Measurements from ENCODE around the gene GSTT4.
A peak's percentile ranks its signal among the peaks of the same experiment; 100 is the strongest.
"Not testable (repeated sequence)": the region's sequence is repeated elsewhere in the genome, so short reads cannot be mapped to it uniquely, and the experiment has no call there.

GSTT4 gene

GRCh38 chr22:24002272-24002671, 3.0 kb downstream of the GSTT4 start:
- TF ChIP-seq CTCF (IDR thresholded peaks at IDR 0.05; ENCODE audit: borderline replicate concordance, control extremely low read depth, extremely low read depth, insufficient read depth, missing control alignments) = no peak
- in situ Hi-C loops (cut with MboI; ENCODE audit: low sequenced_read_pairs, unreplicated experiment) = no loop called here

GRCh38 chr22:24001314-24001713, 3.9 kb downstream of the GSTT4 start:
- TF ChIP-seq CTCF (IDR thresholded peaks at IDR 0.05; ENCODE audit: borderline replicate concordance, control extremely low read depth, extremely low read depth, insufficient read depth, missing control alignments) = no peak
- in situ Hi-C loops (cut with MboI; ENCODE audit: low sequenced_read_pairs, unreplicated experiment) = no loop called here
- DNase-seq (ENCODE audit: low spot score) = peak; percentile 25

More at GRCh38 chr22:24002272-24002671, 3.0 kb downstream of the GSTT4 start:
- no peak for DNase-seq (ENCODE audit: low spot score)

GRCh38 chr22:23999779-24000178, 5.5 kb downstream of the GSTT4 start:
- DNase-seq (ENCODE audit: low spot score); in situ Hi-C loops (cut with MboI; ENCODE audit: low sequenced_read_pairs, unreplicated experiment): not testable (repeated sequence)

- in situ Hi-C loops (cut with MboI; ENCODE audit: low sequenced_read_pairs, unreplicated experiment) = no loop called here
- no peak for TF ChIP-seq CTCF (IDR thresholded peaks at IDR 0.05; ENCODE audit: borderline replicate concordance, control extremely low read depth, extremely low read depth, insufficient read depth, missing control alignments)
- DNase-seq (ENCODE audit: low spot score) = no peak
Measured at GRCh38 chr22:23997092-23997491, 8.2 kb downstream of the GSTT4 start.

- DNase-seq (ENCODE audit: low spot score); in situ Hi-C loops (cut with MboI; ENCODE audit: low sequenced_read_pairs, unreplicated experiment): not testable (repeated sequence)
Measured at GRCh38 chr22:23993581-23994177, 11.6 kb downstream of the GSTT4 start.

GRCh38 chr22:23993080-23993479, 12.2 kb downstream of the GSTT4 start:
- in situ Hi-C loops (cut with MboI; ENCODE audit: low sequenced_read_pairs, unreplicated experiment); DNase-seq (ENCODE audit: low spot score): not testable (repeated sequence)

- in situ Hi-C loops (cut with MboI; ENCODE audit: low sequenced_read_pairs, unreplicated experiment); DNase-seq (ENCODE audit: low spot score): not testable (repeated sequence)
Measured at GRCh38 chr22:23989583-23990244, 15.5 kb downstream of the GSTT4 start.

GRCh38 chr22:23986538-23987178, 18.6 kb downstream of the GSTT4 start:
- in situ Hi-C loops (cut with MboI; ENCODE audit: low sequenced_read_pairs, unreplicated experiment); DNase-seq (ENCODE audit: low spot score): not testable (repeated sequence)

- DNase-seq (ENCODE audit: low spot score); in situ Hi-C loops (cut with MboI; ENCODE audit: low sequenced_read_pairs, unreplicated experiment): not testable (repeated sequence)
Measured at GRCh38 chr22:23986089-23986488, 19.2 kb downstream of the GSTT4 start.

GRCh38 chr22:23984430-23984829, 20.8 kb downstream of the GSTT4 start:
- TF ChIP-seq CTCF (IDR thresholded peaks at IDR 0.05; ENCODE audit: borderline replicate concordance, control extremely low read depth, extremely low read depth, insufficient read depth, missing control alignments) = peak; percentile 35
- DNase-seq (ENCODE audit: low spot score) = no peak
- in situ Hi-C loops (cut with MboI; ENCODE audit: low sequenced_read_pairs, unreplicated experiment) = no loop called here

- in situ Hi-C loops (cut with MboI; ENCODE audit: low sequenced_read_pairs, unreplicated experiment); DNase-seq (ENCODE audit: low spot score): not testable (repeated sequence)
Measured at GRCh38 chr22:23980567-23980966, 24.7 kb downstream of the GSTT4 start.

- DNase-seq (ENCODE audit: low spot score); in situ Hi-C loops (cut with MboI; ENCODE audit: low sequenced_read_pairs, unreplicated experiment): not testable (repeated sequence)
Measured at GRCh38 chr22:23979557-23980240, 25.6 kb downstream of the GSTT4 start, which contains the start of gene GSTT2. GSTT2 (plus strand) TSS chr22:23980134.

- in situ Hi-C loops (cut with MboI; ENCODE audit: low sequenced_read_pairs, unreplicated experiment); DNase-seq (ENCODE audit: low spot score): not testable (repeated sequence)
Measured at GRCh38 chr22:23977304-23977703, 27.9 kb downstream of the GSTT4 start.

Data from GM13976 (cell line).